ENCODE data around the gene SYF2.

The SYF2 gene

GRCh38 chr1:25205786-25206185 is 26.5 kb downstream of the SYF2 start:
- TF ChIP-seq GATA1 (IDR thresholded peaks at IDR 0.05; ENCODE audit: low read depth, low read length) (no peak), POLR2A (IDR thresholded peaks at IDR 0.05; ENCODE audit: low read length) (no peak)
- no peak for DNase-seq

- DNase-seq, result peak; percentile 50 to 69
These were observed 27.4 kb downstream of the SYF2 start for GRCh38 chr1:25204797-25205480.

DNA sequence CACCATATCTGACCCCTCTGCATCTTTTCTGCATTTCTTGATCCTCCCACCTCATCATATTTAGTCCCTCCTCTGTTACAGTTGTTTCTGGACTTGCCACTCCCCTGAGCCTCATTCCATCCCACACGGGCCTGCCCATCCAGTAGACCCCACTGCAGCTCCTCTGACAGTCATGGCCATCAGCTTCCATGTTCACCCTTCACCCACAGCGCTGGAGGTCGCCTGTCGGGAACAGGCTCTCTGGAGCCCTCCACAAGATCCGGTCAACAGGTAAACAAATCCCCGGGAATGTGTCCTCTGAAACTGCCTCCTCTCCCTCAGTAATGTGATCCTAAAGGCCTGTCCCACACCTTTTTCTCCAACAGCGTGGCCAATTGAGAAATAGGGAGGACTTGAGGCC is 31.3 kb downstream of the SYF2 start:
- no peak for TF ChIP-seq POLR2A (IDR thresholded peaks at IDR 0.05; ENCODE audit: low read length)
- no peak for TF ChIP-seq GATA1 (IDR thresholded peaks at IDR 0.05; ENCODE audit: low read depth, low read length)

More at GRCh38 chr1:25204797-25205480, 27.4 kb downstream of the SYF2 start:
- no peak for TF ChIP-seq GATA1 (IDR thresholded peaks at IDR 0.05; ENCODE audit: low read depth, low read length)
- TF ChIP-seq POLR2A (IDR thresholded peaks at IDR 0.05; ENCODE audit: low read length), result no peak

DNA sequence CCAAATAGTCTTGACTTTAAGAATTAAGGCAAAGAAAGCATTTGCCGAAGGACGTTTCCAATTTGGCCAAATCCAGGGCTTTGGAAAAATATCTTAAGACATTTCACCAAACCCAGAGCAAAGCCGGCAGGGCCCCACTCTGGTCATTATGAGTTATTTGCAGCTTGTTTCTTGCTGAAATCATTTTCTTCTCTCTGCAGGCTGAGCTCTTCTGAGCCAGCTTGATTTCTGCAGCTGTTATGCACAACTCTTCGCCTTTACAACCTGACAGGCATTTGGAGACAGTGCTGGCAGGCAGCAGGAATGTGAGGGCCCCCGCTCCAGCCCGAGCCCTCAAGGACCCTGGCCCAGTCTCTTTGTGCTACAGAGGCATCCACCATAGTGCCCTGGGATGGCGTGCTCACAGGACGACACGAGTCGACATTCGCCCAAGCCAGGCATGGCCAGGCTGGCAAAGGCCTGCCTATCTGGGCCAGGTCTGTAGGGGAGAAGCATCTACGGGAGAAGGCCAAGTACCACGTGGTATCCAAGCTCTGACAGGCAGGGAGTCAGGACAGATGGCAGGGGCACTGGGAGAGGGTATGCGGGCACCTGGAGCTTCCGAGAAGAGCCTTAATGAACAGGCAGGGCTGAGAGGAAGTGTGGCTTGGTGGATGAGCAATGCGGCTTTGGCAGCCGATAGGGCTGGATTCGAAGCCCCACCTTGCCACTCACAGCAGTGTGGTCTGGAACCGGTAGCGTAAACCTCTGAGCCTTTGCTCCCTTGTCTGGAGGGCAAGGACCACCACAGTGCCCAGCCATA is 32.3 kb downstream of the SYF2 start:
- no peak for TF ChIP-seq POLR2A (IDR thresholded peaks at IDR 0.05; ENCODE audit: low read length)
- no peak for TF ChIP-seq GATA1 (IDR thresholded peaks at IDR 0.05; ENCODE audit: low read depth, low read length)
- no peak for DNase-seq

More for the DNA sequence above, 31.3 kb downstream of the SYF2 start:
- DNase-seq, result no peak

- DNase-seq, result no peak
- TF ChIP-seq POLR2A (IDR thresholded peaks at IDR 0.05; ENCODE audit: low read length), result no peak
- TF ChIP-seq GATA1 (IDR thresholded peaks at IDR 0.05; ENCODE audit: low read depth, low read length), result no peak
These were observed 33.5 kb downstream of the SYF2 start for GRCh38 chr1:25198663-25199252.

- no peak for DNase-seq
- TF ChIP-seq POLR2A (IDR thresholded peaks at IDR 0.05; ENCODE audit: low read length) (no peak), GATA1 (IDR thresholded peaks at IDR 0.05; ENCODE audit: low read depth, low read length) (no peak)
These were observed 34.2 kb downstream of the SYF2 start for GRCh38 chr1:25197982-25198662.

DNA sequence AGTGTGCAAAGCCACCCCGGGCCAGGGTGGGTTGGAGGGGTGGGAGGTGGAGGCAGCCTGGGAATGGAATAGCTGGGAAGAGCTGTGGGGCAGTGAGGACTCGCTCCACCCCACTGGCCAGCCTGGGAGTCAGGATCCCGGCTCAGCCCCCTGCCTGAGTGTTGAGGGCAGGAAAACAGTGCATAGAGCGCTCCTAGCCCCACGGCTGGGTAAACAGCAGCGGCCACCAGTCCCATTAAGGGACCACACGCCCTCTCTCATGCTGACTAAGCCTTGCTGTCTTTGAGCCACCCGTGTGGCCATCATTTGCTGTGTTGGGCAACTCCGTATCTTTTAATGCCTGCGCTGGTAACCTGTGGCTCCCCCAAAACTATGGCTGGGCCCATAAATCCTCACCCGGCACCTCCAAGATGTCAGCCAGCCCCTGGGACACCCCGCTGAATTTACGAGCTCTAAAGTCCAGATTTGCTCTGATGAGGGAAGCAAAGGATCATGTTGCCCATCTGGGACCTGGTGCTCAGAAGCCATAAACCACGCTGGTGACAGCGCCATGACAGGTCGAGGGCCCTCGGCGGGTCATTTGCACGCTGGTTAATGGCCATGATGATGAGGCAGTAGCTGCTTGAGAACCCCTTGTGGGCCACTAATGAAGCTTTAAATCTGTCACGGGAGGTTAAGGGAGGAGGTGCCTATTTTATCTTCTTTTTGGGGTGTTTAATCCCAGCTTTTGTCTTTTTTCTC is 34.9 kb downstream of the SYF2 start:
- DNase-seq, result no peak
- TF ChIP-seq POLR2A (IDR thresholded peaks at IDR 0.05; ENCODE audit: low read length) (no peak), GATA1 (IDR thresholded peaks at IDR 0.05; ENCODE audit: low read depth, low read length) (no peak)

DNA sequence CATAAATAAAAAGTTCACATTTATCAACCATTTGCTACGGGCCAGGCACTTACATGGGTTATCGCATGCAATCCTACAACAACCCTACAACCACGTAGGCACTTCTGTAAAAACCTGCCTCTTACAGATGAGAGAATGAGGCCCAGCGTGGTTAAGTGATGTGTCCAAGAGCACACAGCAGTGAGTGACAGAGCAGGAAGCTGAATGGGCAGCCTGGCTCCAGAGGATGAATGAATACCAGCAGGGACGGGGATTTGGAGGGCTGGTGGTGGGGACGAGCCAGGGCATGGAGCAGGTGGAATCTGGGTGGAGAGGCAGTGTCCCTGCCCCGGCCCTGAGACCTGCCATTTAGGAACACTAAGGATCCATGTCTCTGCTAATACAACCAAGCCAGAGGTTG is 35.5 kb downstream of the SYF2 start:
- TF ChIP-seq POLR2A (IDR thresholded peaks at IDR 0.05; ENCODE audit: low read length), result no peak
- TF ChIP-seq GATA1 (IDR thresholded peaks at IDR 0.05; ENCODE audit: low read depth, low read length), result no peak
- DNase-seq, result no peak

DNA sequence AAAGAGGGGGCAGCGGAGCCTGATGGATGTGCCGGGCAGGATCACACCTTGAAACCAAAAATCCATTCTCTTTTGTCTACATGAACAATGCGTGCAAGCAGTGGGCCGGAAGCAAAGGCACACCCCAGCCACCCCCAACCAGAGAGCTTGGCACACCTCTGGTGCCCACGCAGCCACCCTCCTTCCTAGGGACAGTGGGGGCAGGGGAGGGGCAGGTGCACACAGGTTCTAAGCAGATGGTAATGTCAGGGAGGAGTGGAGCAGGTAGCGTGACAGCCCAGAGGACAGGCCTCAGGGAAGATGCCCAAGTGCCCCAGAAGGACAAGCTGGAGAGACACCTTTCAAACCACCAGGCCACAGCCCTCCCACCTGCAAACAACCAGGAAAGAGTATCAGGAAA is 36.5 kb downstream of the SYF2 start:
- TF ChIP-seq POLR2A (IDR thresholded peaks at IDR 0.05; ENCODE audit: low read length) (no peak), GATA1 (IDR thresholded peaks at IDR 0.05; ENCODE audit: low read depth, low read length) (no peak)
- no peak for DNase-seq

DNA sequence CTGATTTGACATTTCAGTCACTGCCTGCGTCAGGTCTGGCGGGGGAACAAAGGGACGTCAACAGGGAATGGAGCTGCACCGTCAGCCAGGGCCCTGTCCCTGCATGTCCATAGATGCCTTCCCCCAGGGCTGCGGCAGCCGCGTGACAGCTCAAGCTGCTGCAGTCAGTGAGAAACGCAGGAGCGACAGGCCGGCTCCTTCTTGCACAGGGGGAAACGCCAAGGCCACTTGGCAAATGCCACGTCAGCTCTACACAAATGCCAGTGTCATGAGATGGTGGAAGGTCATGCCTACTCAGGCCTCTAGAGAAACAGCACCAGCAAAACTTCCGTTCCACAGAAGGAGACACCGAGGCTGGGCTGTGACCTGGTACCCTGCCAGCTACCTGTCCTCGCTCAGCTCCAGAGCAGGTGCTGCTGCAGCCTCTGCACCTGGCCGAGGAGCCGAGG is 37.7 kb downstream of the SYF2 start:
- TF ChIP-seq GATA1 (IDR thresholded peaks at IDR 0.05; ENCODE audit: low read depth, low read length) (no peak), POLR2A (IDR thresholded peaks at IDR 0.05; ENCODE audit: low read length) (no peak)
- DNase-seq, result no peak

DNA sequence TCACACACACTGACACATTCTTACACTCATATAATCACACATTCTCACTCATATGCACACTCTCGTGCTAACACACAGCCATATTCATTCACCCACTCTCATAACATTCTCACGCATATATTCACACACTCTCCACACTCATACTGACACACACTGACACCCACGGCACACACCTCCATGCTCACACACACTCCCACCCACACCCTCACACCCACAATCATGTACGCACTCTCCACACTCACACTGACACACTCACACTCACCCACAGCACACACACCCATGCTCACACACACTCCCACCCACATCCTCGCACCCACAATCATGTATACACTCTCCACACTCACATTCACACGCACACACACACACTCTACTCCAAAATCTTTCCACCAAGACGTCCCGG is 38.2 kb downstream of the SYF2 start:
- no peak for TF ChIP-seq POLR2A (IDR thresholded peaks at IDR 0.05; ENCODE audit: low read length)
- no peak for TF ChIP-seq GATA1 (IDR thresholded peaks at IDR 0.05; ENCODE audit: low read depth, low read length)
- DNase-seq, result no peak

- TF ChIP-seq GATA1 (IDR thresholded peaks at IDR 0.05; ENCODE audit: low read depth, low read length) (no peak), POLR2A (IDR thresholded peaks at IDR 0.05; ENCODE audit: low read length) (no peak)
These were observed 39.1 kb downstream of the SYF2 start for GRCh38 chr1:25193229-25193628.

GRCh38 chr1:25192154-25192553 is 40.1 kb downstream of the SYF2 start:
- TF ChIP-seq POLR2A (IDR thresholded peaks at IDR 0.05; ENCODE audit: low read length) (no peak), GATA1 (IDR thresholded peaks at IDR 0.05; ENCODE audit: low read depth, low read length) (no peak)
- no peak for DNase-seq

More at GRCh38 chr1:25193229-25193628, 39.1 kb downstream of the SYF2 start:
- DNase-seq, result no peak

All from erythroblast (primary cell).